WI38 (cell line): ENCODE data around the gene NEDD4.

ENCODE experiments used
- H3K4me3 ChIP-seq: 2 replicates; pipeline ENCODE4 v1.5.1; 2011; ENCODE audit warnings: low read depth, mild to moderate bottlenecking, control low read depth, low read length
- TF ChIP-seq, protein P1 (sequence below): IDR thresholded peaks from 2 replicates; pipeline ENCODE4 v1.5.1; 2012; ENCODE audit warnings: low read depth, mild to moderate bottlenecking, control low read depth, low read length

Gene NEDD4

DNA sequence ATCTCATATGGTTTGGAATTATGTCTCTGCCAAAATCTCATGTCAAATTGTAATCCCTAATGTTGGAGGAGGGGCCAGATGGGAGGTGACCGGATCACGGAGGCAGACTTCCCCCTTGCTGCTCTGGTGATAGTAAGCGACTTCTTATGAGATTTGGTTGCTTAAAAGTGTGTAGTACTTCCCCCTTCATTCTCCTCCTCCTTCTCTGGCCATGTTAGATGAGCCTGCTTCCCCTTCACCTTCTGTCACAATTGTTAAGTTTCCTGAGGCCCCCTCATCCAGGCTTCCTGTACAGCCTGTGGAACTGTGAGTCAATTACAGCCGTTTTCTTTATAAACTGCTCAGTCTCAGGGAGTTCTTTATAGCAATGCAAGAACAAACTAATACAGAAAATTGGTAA lies 51.1 kb downstream of the NEDD4 start:
- no peak overlapping the region for H3K4me3 ChIP-seq
- TF ChIP-seq, protein P1, sequence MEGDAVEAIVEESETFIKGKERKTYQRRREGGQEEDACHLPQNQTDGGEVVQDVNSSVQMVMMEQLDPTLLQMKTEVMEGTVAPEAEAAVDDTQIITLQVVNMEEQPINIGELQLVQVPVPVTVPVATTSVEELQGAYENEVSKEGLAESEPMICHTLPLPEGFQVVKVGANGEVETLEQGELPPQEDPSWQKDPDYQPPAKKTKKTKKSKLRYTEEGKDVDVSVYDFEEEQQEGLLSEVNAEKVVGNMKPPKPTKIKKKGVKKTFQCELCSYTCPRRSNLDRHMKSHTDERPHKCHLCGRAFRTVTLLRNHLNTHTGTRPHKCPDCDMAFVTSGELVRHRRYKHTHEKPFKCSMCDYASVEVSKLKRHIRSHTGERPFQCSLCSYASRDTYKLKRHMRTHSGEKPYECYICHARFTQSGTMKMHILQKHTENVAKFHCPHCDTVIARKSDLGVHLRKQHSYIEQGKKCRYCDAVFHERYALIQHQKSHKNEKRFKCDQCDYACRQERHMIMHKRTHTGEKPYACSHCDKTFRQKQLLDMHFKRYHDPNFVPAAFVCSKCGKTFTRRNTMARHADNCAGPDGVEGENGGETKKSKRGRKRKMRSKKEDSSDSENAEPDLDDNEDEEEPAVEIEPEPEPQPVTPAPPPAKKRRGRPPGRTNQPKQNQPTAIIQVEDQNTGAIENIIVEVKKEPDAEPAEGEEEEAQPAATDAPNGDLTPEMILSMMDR = no peak

DNA sequence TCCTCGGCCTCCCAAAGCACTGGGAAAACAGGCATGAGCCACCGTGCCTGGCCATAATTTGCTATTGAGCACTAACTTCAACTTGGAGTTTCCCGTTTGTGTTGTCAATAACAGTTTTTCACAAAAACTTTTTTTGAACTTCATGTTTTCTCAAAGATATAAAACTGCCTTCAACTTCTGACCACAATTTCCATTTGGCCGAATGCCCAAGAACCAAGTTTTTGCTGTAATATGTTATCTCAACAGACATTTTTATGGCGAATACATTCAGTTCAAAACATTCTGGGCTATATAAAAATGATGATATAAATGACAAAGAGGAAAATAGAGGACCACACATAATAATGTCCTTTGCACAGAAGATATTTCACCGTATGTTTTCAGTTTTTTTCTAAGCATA lies 56.4 kb downstream of the NEDD4 start:
- H3K4me3 ChIP-seq = no peak overlapping the region
- TF ChIP-seq, protein P1 = no peak

DNA sequence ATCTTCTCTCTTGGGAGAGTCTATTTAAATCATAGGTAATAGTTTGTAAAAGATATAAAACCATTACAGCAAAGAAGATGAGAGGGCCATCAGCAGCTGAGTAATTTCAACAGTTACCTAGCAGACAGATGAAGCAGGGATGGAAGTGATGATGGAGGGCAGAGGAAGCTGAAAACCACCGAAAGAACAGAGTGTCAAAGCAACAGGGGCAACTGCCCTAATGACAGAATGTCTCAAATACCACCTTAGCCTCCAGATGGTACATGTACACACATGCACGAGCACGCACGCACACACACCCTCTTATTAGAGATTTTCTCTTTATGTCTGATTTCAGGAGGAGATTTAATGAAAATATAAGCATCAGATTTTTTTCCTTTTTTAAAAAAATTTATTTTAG lies 64.5 kb downstream of the NEDD4 start:
- TF ChIP-seq, protein P1 = no peak
- H3K4me3 ChIP-seq = no peak overlapping the region

- H3K4me3 ChIP-seq = no peak overlapping the region
- TF ChIP-seq, protein P1 = no peak
Observed at GRCh38 chr15:55921744-55922143, 71.7 kb downstream of the NEDD4 start.

GRCh38 chr15:55917881-55918296 lies 75.5 kb downstream of the NEDD4 start:
- TF ChIP-seq, protein P1 = peak; percentile 42; the same call in 1 of the 2 replicates
- H3K4me3 ChIP-seq = no peak overlapping the region; the same call in 1 of the 2 replicates

DNA sequence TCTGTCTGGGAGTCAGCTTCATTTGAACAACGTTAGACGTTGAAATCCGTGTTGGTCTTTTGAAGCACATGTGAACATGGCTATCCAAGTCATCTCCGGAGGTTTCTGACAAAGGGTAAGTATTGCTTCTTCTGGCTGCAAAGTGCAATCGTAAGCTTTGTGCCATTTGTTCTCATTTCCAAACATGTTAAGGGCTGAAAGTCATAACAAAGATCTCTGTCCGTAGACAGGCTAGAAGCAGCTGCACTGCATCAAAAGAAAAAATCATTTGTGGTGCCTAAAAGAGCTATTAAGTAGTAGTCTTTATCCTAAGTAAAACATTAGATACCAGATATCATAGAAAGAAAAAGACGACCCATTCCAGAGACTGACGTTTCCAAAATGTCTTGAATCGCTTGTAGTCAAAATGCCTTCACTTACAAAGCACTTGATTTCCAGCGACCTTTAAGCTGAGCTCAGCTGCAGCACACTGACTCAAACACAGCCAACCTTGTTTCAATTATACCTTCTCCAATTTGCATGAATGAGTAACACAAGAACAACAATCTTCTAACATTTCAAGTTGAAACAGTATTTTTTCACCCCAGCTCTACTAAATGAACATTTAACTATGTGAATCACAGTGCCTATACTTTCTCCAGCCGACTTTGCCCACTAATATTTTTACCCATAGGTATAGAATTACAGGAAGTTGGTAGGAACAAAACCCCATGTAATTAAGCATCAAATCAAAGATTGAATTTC lies 76.6 kb downstream of the NEDD4 start:
- peak overlapping the region; percentile 85 for H3K4me3 ChIP-seq
- TF ChIP-seq, protein P1 = no peak

DNA sequence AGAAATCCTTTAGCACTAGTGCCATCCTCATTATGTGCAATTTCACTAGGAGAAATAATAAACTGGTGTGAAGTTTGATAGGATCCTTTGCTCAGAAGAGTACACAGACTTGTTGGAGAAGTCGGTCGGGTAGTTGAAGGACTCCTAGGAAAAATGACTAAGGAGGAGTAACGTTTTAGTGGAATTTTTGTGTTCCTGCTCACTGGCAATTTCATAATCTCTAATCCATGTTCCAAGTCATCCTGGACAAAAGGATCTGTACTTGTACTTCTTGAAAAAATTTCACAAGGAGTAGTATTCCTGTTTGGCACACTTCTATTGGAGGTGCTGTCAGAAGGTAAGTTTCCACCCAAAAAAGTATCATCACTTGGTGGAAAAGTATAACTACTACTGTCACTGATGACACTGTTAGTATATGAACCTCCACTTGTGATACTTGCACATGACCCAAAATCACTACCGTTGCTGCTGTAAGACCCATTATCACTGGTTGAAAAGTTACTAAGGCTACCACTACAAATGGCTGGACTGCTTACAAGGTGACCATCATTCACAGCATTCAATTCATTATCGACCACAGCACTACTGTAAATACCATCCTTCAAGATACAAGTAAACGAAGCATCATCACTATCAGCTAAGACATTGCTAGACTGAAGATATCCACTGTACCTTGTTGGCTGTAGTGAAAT lies 77.4 kb downstream of the NEDD4 start:
- H3K4me3 ChIP-seq = peak overlapping the region; percentile 85
- TF ChIP-seq, protein P1 = no peak
